IPS DF 4.7 (cell line): ENCODE measurements around the gene MS4A15.
A peak's percentile ranks its signal among the peaks of the same experiment; 100 is the strongest.
"Not testable (repeated sequence)": the region's sequence is repeated elsewhere in the genome, so short reads cannot be mapped to it uniquely, and the experiment has no call there.

Experiments used
- DNase-seq: peaks from one replicate; pipeline ENCODE4 v3.0.0-alpha.2; 2013; ENCODE audit warnings: low spot score; ENCODE audit errors: extremely low read depth

Gene MS4A15

DNA sequence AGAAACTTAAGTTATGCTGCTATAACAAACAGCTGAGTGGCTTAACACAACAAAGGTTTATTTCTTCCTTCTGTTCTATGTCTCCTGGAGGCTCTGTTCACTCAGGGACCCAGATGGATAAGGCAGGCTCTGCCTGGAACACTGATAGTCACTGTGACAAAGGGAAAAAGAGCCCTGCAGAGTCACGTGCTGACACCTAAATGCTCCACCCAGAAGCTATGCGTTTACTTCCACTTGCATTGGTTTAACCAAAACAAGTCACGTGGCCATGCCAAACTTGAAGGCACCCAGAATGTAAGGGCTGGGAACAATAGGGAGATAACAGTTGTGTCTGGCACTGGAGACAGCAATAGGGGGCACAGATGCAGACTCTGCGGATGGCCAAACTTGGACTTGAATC is 3.4 kb upstream of the MS4A15 start:
- no peak for DNase-seq

DNA sequence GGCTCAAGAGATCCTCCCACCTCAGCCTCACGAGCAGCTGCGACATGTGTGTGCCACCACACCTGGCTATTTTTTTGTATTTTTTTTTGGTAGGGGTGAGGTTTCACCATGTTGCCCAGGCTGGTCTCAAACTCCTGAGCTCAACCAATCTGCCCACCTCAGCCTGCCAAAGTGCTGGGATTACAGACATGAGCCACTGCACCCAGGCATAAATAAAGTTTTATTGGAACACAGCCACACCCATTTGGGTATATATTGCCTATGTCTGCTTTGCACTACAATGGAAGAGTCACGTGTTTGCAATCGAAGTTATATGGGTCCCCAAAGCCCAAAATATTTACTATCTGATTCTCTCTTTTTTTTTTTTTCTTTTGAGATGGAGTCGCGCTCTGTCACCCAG is 1.8 kb upstream of the MS4A15 start:
- no peak for DNase-seq

DNA sequence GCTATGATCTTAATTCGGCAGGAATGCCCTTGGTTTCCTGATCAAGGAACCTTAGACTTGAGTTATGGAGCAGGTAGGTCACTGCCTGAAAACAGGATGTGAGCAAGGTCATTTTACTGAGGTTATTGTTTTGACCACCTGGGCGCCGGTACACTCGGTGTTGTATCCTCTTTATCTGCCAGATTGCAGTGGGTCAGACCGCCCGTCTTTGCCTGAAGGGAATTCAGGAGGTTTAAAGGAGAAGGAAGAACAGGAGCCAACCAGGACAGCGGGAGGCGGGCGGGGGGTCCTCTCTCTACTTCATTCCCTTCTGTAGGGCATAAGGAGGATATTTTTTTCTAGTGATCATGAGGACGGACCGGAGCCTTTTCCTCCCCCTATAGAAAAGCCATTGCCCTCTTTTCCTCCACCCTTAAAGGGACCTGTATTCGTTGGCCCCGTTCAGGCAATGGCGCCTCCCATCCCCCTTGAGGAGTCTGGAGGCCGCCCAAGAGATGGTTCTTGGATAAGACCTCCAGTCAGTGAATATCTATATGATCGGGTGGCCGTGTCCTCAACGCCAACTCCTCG is 649 bp downstream of the MS4A15 start:
- no peak for DNase-seq

DNA sequence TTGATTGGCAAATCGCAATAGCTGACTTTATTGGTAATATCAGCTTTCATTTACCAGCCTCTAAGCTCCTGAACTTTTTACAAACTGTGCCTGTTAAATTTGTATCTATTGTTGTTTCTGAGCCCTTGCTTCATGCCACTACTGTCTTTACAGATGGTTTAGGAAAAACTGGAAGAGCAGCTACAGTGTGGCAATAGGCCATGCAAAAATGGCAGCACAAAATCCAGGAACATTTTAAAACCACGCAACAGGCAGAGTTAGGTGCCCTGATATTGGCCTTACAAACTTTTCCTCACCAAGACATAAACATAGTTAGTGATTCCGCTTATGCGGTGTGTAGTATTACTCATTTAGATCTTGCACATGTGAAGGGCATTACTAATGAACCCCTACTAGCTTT is 2.0 kb downstream of the MS4A15 start:
- DNase-seq = not testable (repeated sequence)

DNA sequence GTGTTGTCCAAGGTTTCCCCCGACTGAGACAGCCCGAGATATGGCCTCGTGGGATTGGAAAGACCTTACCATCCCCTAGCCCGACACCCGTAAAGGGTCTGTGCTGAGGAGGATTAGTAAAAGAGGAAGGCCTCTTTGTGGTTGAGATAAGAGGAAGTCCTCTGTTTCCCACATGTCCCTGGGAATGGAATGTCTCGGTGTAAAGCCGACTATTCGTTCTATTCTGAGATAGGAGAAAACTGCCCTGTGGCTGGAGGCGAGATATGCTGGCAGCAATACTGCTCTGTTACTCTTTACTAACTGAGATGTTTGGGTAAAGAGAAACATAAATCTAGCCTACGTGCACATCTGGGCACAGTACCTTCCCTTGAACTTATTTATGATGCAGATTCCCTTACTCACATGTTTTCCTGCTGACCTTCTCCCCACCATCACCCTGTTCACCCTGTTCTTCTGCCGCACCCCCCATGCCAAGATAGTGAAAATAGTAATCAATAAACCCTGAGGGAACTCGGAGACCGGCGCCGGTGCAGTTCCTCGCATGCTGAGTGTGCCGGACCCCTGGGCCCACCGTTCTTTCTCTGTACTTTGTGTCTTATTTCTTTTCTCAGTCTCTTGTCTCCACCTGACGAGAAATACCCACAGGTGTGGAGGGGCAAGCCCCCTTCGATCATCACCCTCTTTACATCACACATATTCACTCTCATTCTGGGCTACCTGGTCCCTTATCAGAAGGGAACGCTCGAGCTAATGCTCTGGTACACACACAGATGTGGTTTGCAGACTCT is 3.0 kb downstream of the MS4A15 start:
- not testable (repeated sequence) for DNase-seq

DNA sequence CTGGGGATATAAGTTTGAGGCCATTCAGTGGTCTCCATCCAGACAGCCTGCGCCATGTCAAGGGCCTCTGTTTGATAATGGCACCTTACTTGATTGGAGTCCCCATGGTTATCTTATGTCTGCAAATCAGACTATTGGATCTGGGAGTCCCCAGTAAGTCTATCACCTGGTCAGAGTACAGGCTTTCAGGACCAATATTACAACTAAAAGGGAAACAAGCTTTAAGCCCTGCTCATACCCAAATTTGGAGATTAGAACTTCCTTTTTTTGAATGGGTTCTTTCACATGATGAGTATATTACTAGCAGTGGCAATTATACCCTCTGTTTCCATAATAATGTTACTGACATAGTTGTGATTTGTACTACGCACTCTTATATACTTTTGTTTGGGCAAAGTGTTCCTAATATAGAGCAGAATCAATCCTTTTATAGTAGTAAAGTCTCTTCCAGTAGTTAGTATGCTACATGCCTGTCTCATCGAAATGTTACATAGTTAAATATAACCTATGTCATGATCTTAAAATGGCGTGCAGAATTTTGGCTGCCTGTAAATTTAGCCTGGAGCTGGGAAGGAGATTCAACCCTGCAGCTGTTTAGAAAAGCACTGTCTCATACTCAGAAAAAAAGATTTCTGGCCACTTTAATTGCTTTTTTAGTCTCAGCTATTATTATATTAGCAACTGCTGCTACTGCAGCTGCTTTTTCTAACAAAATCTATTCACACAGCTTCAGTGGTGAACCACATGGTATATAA is 4.9 kb downstream of the MS4A15 start:
- no peak for DNase-seq

DNA sequence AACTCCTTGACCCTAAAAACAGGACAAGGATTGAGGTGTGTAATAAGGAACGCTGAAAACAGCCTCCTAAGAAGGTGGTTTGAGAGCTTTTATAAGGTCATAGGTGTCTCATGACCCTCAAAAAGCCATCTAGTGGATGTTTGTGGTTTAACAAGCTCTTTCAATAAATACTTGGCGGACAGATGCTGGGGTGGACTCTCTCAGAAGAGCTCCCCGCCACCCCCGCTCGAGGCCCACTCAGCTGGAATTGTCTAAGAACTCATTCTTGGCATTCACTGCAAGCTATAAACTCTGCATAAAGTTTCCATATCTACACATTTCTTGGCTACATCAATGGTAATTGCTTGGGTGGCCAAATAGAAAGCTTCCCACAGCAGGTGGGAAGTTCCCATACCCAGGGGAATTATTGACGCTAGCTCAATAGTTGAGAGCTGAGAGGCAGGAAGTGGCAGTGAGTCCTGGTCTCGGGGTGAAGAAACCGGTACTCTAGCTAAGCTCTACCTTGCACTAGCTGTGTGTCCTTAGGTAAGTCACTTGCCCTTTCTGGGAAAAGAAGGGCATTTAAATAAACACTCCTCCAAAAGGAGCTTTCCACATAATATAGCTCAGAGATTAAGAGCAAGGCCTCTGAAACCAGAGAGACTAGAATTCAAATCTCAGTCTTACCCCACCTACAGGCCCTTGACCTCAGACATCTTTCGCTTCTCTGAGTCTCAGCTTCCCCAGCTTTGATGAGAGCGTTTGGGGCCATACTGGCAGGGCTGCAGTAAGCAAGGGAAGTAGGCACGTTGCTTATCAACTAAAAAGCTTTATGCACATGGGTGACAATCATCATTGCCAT is 6.4 kb downstream of the MS4A15 start:
- no peak for DNase-seq

DNA sequence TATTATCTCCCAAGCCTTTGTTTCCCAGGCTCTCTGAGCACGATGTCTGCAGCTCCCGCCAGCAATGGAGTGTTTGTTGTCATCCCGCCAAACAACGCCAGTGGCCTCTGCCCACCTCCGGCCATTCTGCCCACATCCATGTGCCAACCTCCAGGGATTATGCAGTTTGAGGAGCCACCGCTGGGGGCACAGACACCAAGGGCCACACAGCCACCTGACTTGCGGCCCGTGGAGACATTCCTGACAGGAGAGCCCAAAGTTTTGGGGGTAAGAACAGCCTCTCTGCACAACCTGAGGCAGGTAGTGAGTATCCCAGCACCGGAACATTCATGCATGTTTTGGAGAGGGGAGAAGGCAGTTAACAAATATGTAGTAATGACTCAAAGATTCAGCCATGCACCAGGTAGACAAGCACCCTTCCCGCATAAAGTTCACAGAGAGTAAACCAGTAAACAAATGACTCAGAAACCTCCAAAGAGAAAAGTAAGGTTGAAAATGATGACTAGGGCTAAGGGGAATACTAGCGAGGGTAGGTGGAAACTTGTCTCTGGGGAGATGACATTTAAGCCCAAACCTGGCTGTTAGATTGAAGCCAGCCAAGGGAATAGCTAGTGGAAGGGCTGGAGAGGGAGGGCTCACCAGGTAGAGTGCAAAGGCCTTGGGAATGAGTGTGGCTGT is 7.2 kb downstream of the MS4A15 start:
- DNase-seq = no peak

DNA sequence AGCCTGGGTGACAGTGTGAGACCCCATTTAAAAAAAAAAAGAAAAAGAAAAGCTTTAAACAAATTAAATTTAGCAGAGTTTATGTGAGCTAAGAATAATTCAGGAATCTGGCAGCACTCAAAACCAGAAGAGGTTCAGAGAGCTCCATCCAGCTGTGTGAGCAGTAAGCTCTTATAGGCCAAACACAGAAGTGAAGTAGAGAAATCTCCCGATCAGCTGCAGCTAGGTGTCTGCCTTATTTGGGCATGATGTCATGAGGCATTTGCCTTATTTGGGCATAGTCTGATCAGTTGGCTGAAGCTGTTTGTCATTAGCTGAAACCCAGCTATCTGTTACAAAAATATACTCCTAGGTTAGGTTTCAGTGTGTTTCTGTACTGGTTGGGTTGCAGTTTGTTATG is 8.2 kb downstream of the MS4A15 start:
- no peak for DNase-seq

DNA sequence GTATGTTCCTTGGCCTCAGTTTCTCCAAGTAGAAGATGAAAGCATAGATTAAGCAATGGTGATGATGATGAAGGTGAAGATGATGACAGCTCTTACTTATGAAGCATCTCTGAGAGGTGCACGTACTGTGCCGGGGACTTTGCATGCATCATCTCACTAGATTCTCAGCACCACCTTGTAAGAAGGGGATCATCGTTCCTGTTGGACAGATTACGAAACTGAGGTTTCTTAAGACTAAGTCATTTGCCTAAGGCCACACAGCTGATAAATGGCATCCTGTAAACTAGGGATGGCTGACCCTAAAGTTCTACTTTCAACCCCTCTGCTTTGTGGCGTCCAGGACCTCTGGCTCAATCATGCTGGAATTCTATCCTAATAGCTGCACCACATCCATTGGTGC is 8.7 kb downstream of the MS4A15 start:
- DNase-seq = no peak

DNA sequence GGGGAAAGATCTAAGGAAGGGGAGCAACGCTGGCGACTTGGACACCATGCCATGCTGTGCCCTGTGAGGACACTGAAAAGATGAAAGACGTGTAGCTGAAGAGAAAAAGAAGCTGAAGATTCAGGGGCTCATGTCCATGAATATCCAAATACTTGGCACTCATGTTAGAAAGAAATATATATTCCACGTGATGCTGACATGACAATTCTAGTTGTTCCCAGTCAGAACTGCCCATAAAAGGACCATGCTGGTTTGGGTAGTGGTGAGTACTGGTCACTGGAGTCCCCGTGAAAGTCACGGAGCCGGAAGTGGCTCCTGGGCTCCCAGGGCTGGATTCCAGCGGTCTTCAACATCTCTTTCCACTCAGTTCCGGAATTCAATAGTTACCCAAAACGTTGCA is 9.9 kb downstream of the MS4A15 start:
- DNase-seq = no peak

DNA sequence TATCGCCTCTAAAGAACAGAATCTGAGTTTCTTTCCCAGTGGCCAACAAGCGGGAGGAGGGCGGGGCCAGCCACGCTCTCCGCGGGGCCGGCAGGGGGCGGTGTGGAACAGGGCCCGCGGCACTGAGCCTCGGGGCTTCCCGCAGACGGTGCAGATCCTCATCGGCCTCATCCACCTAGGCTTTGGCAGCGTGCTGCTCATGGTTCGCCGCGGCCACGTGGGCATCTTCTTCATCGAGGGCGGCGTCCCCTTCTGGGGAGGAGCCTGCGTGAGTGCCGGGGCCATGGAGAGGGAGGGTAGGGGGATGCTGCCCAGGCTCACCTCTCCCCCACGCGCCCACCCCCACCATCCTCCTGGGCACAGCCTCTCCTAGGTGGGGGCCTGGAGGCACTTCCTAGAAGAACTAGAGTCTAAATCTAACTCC is 10.7 kb downstream of the MS4A15 start:
- DNase-seq = no peak

DNA sequence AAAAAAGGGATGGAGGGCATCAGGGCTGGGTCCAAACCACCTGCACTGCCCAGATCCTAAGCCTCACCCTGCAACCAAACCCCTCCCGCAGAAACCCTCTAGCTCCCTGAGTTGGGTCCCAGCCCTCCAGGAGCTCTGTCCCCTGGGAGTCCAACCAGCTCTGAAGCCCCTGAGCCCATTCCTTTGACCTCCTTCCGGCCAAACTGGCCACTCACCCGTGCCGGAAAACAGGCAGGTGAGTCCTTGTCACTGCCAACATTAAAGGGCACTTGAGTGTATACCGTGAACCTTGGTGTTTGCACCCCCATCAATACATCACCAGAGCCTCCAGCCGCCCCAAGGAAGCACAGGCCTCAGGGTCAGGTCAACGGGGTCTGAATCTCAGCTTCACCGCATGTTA is 11.5 kb downstream of the MS4A15 start:
- no peak for DNase-seq

DNA sequence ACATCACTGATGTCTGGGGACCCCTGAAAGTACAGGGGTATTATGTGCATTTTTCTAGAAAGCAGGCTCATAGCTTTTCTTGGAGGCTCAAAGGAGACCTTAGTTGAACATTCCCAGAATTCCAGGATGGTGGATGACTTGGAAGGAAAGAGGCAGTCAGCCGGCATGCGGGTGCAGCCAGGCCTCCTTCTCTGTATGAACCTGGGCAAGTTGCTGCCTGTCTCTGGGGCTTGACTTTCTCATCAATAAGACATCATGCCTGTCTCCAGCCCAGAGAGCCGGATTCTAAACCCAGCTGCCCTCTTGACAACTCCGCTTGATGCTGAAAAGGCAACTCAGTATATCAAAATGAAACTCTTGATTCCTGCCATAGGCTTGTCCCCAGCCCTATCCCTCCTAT is 12.6 kb downstream of the MS4A15 start:
- no peak for DNase-seq

DNA sequence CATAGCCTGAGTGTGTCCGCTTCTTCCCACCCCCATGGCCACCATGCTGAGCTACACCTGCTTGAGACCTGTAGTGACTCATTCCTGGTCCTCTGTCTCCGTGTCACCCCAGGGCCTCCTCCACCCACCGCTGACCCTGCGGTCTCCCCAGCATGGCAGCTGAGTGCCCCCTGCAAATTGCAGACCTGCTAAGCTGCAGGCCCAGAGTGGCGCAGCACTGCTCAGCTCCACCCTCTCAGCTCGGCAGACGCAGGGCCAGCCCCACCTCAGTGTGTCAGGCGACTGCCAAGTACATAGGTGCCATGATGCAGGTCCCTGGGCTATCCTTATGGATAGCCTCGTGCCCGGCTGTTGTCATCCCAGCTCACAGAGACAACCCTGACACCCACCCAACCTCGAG is 13.1 kb downstream of the MS4A15 start:
- DNase-seq = no peak

DNA sequence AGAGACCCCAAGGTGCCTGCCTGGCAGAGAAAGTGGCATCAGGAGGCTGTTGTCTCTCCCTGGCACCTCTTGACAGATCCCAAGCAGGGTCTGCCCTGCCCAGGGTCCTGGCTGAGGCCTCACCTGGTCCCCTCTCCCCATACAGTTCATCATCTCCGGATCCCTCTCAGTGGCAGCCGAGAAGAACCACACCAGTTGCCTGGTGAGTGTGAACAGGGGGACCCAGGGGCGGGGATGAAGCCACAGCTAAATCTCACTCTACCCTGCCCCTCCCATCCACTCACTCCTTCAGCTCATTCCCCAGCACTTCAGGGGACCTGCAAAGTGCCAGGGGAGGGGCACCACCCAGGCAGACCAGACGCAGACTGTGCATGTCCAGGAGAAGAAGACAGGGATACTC is 14.5 kb downstream of the MS4A15 start:
- DNase-seq = no peak

DNA sequence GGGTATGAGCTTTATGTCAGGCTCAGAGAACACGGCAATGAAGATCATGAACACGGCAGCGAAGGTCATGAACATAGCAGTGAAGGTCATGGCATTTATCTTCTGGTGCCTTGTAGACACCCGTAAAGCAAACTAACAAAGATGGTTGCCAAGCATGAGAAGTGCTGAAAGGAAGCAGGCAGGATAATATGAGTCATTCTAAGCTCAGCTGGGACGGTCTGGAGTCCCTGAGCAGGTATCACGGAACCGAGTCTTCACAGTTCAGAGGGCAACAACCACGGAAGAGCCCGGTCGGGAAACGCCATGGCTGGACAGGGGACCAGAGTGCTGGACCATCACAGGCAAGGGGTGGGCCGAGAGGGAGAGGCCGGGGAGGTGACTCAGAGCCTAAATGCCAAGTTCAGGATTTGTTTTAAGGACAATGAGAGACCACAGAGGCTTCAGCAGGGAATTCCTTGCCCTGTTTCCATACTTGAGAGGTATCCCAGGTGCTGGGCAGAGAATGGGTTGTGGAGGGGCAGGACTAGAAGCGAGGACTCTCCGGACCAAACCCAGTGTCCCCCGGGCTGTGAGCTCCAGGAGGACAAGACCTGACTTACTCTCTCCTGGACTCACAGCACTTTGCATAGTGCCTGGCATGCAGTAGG is 15.3 kb downstream of the MS4A15 start:
- no peak for DNase-seq

DNA sequence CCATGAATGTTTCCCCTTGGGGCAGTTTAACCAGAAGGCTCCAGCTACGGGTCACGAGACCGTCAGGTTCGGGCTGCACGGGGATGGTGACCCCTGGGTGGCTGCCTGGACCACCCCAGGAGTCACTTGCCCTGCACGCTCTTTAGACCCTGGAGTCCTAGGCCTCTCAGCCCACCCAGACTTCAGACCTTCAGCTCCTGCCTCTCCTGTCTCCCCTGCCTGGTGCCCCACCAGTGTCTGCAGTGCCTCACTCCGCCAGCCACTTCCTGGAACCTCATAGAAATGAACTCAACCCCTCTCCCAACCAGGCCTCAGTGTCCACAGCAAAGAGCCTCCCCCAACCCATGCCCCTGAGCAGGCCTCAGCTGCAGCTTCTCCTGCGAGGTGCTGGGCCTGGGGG is 16.0 kb downstream of the MS4A15 start:
- DNase-seq = no peak

DNA sequence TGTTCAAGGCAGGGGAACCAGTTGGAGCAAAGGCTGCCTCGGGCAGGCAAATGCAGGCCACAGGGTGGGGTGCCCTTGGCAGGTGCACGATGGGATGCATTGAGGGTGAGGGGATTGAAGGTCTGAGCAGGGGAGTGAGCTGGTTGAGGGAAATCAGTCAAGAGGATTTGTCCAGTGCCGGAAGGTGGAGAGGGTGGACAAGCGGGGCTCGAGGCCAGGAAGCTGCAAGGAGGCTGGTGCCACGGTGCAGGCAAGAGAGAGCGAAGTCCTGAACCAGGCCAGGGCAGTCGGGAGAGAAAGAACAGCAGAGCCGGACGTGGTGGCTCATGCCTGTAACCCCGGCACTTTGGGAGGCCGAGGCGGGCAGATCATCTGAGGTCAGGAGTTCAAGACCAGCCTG is 18.1 kb downstream of the MS4A15 start:
- no peak for DNase-seq

DNA sequence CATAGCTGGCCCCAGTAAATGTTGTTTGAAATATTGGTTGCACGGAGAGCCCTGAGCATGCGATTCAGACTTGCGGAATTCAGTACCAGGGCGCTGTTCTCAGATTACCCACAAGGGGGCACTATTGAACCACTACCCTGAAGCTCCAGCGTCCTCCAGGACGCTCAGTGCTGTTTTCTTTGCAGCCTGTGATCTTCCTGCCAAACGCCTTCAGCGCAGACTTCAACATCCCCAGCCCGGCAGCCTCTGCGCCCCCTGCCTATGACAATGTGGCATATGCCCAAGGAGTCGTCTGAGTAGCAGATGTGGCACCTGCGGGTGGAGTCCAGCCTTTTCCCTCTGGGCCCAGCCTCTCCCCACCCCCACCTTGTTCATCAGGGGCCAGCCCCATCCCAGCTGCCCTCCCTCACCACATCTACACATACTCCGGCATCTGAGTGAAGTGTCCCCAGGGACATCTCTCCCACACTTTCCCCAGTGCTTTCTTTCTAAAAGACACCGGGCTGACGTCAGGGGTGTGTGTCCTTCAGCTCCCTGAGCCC is 18.8 kb downstream of the MS4A15 start:
- peak; percentile 75 for DNase-seq
